ENCODE data around the gene RFT1.

The RFT1 gene

GRCh38 chr3:53145713-53146080 is 15.5 kb upstream of the RFT1 start:
- Histone ChIP-seq H3K9me2 (ENCODE audit: low read depth, low read length) (no peaks in the 10 kb centered on the region), H3K79me2 (ENCODE audit: insufficient read depth, low read length) (no peaks in the 10 kb centered on the region), H3K9ac (ENCODE audit: low read length) (no peak overlapping the region), H3K4me1 (ENCODE audit: insufficient read depth, low read length, severe bottlenecking) (peaks cover 6% of the 10 kb centered on the region), H3K4me2 (ENCODE audit: low read length) (no peak overlapping the region), H3K27me3 (ENCODE audit: insufficient read depth, low read length) (peaks cover 8% of the 10 kb centered on the region; the same call in 1 of the 2 replicates), H2AFZ (ENCODE audit: low read length) (no peak overlapping the region), H3K9me3 (ENCODE audit: low read length) (no peaks in the 10 kb centered on the region), H4K20me1 (ENCODE audit: insufficient read depth, low read length) (no peaks in the 10 kb centered on the region), H3F3A (ENCODE audit: insufficient read depth, low read length) (no peaks in the 10 kb centered on the region), H3K27ac (ENCODE audit: low read depth, low read length, poor library complexity, severe bottlenecking) (no peak overlapping the region), H3K4me3 (ENCODE audit: low read depth, low read length, poor library complexity, severe bottlenecking) (no peak overlapping the region), H3K36me3 (ENCODE audit: insufficient read depth, low read length) (no peaks in the 10 kb centered on the region)
- no peak for TF ChIP-seq CTCF (IDR thresholded peaks at IDR 0.05; ENCODE audit: low read length)

GRCh38 chr3:53144862-53145712 is 14.9 kb upstream of the RFT1 start:
- H3K36me3 ChIP-seq (ENCODE audit: insufficient read depth, low read length) = no peaks in the 10 kb centered on the region
- H3K9me3 ChIP-seq (ENCODE audit: low read length) = no peaks in the 10 kb centered on the region
- H3K4me1 ChIP-seq (ENCODE audit: insufficient read depth, low read length, severe bottlenecking) = peaks cover 6% of the 10 kb centered on the region
- H3F3A ChIP-seq (ENCODE audit: insufficient read depth, low read length) = no peaks in the 10 kb centered on the region
- H3K79me2 ChIP-seq (ENCODE audit: insufficient read depth, low read length) = no peaks in the 10 kb centered on the region
- no peaks in the 10 kb centered on the region for H3K9me2 ChIP-seq (ENCODE audit: low read depth, low read length)
- no peak overlapping the region for H3K9ac ChIP-seq (ENCODE audit: low read length)
- H4K20me1 ChIP-seq (ENCODE audit: insufficient read depth, low read length) = no peaks in the 10 kb centered on the region
- no peak overlapping the region for H3K4me2 ChIP-seq (ENCODE audit: low read length)
- TF ChIP-seq EZH2 (IDR thresholded peaks at IDR 0.05; ENCODE audit: borderline replicate concordance, low read length) (no peak), CTCF (IDR thresholded peaks at IDR 0.05; ENCODE audit: low read length) (no peak)
- no peak overlapping the region for H3K27ac ChIP-seq (ENCODE audit: low read depth, low read length, poor library complexity, severe bottlenecking)
- H2AFZ ChIP-seq (ENCODE audit: low read length) = no peak overlapping the region
- no peak overlapping the region for H3K4me3 ChIP-seq (ENCODE audit: low read depth, low read length, poor library complexity, severe bottlenecking)
- H3K27me3 ChIP-seq (ENCODE audit: insufficient read depth, low read length) = peaks cover 6% of the 10 kb centered on the region; the same call in 1 of the 2 replicates

GRCh38 chr3:53144446-53144845 is 14.2 kb upstream of the RFT1 start:
- Histone ChIP-seq H3K9ac (ENCODE audit: low read length) (no peak overlapping the region), H3K4me2 (ENCODE audit: low read length) (no peak overlapping the region), H3K79me2 (ENCODE audit: insufficient read depth, low read length) (no peaks in the 10 kb centered on the region), H3K9me3 (ENCODE audit: low read length) (no peaks in the 10 kb centered on the region), H4K20me1 (ENCODE audit: insufficient read depth, low read length) (no peaks in the 10 kb centered on the region), H3K4me1 (ENCODE audit: insufficient read depth, low read length, severe bottlenecking) (peaks cover 6% of the 10 kb centered on the region), H3K36me3 (ENCODE audit: insufficient read depth, low read length) (no peaks in the 10 kb centered on the region), H3F3A (ENCODE audit: insufficient read depth, low read length) (no peaks in the 10 kb centered on the region), H3K27ac (ENCODE audit: low read depth, low read length, poor library complexity, severe bottlenecking) (no peak overlapping the region), H3K4me3 (ENCODE audit: low read depth, low read length, poor library complexity, severe bottlenecking) (no peak overlapping the region), H2AFZ (ENCODE audit: low read length) (no peak overlapping the region), H3K27me3 (ENCODE audit: insufficient read depth, low read length) (no peaks in the 10 kb centered on the region), H3K9me2 (ENCODE audit: low read depth, low read length) (no peaks in the 10 kb centered on the region)
- TF ChIP-seq EZH2 (IDR thresholded peaks at IDR 0.05; ENCODE audit: borderline replicate concordance, low read length) = no peak
- no peak for TF ChIP-seq CTCF (IDR thresholded peaks at IDR 0.05; ENCODE audit: low read length)

All from OCI-LY1 (cell line).